HL-60/S4 treated with phorbol 12-myristate 13-acetate at 8.2 ng/mL for 4 days and 3 days (cell line): ENCODE results near the gene MRPL11.

ENCODE experiments used
- in situ Hi-C: fragments of 300-500 bp; cut with MboI; formaldehyde crosslinking; loops from 2 replicates; pipeline ENCODE4 v1.15.0; 2022; ENCODE audit warnings: low sequenced_read_pairs

The MRPL11 gene

GRCh38 chr11:66438504-66439466, at the start of gene MRPL11:
MRPL11 (minus strand) TSS chr11:66438848; CDS start chr11:66438754, 94 bp downstream.
- in situ Hi-C loops = no loop called here

- in situ Hi-C loops = no loop called here
These were observed 46.2 kb upstream of the MRPL11 start for GRCh38 chr11:66484806-66485380.

GRCh38 chr11:66480117-66480938, 41.7 kb upstream of the MRPL11 start, which contains the start of gene DPP3:
DPP3 (plus strand) TSS chr11:66480434; CDS start chr11:66482201, 1,767 bp downstream.
- in situ Hi-C loops = no loop called here

GRCh38 chr11:66479394-66480116, 40.9 kb upstream of the MRPL11 start:
- in situ Hi-C loops = no loop called here

GRCh38 chr11:66478729-66479393, 40.2 kb upstream of the MRPL11 start:
- in situ Hi-C loops = no loop called here

GRCh38 chr11:66477263-66478201, 38.9 kb upstream of the MRPL11 start:
- in situ Hi-C loops = no loop called here

GRCh38 chr11:66476841-66477251, 38.2 kb upstream of the MRPL11 start:
- in situ Hi-C loops = no loop called here

GRCh38 chr11:66476173-66476840, 37.7 kb upstream of the MRPL11 start:
- in situ Hi-C loops = no loop called here

GRCh38 chr11:66475349-66476172, 36.9 kb upstream of the MRPL11 start:
- in situ Hi-C loops = no loop called here

- in situ Hi-C loops = no loop called here
These were observed 35.2 kb upstream of the MRPL11 start for GRCh38 chr11:66473608-66474515.

GRCh38 chr11:66473167-66473566, 34.5 kb upstream of the MRPL11 start:
- in situ Hi-C loops = no loop called here

- in situ Hi-C loops = no loop called here
These were observed 33.4 kb upstream of the MRPL11 start for GRCh38 chr11:66472054-66472453.

GRCh38 chr11:66471142-66471541, 32.5 kb upstream of the MRPL11 start:
- in situ Hi-C loops = no loop called here

GRCh38 chr11:66470015-66470414, 31.4 kb upstream of the MRPL11 start:
- in situ Hi-C loops = no loop called here

GRCh38 chr11:66469441-66469840, 30.8 kb upstream of the MRPL11 start:
- in situ Hi-C loops = no loop called here

GRCh38 chr11:66468691-66469090, 30.0 kb upstream of the MRPL11 start:
- in situ Hi-C loops = no loop called here
